GM21526 (cell line): ENCODE data around the gene CTSO.

ENCODE experiments used
- ATAC-seq: cut with Tn5 transposase; IDR thresholded peaks from one replicate; pipeline ENCODE4 v1.9.1; 2021; ENCODE audit warnings: moderate library complexity; ENCODE audit not compliant: unreplicated experiment, low FRiP score

The CTSO gene

GRCh38 chr4:155877971-155878370, 75.7 kb downstream of the CTSO start:
- no peak for ATAC-seq

GRCh38 chr4:155875878-155876277, 77.8 kb downstream of the CTSO start:
- no peak for ATAC-seq
